Psoas muscle (tissue), 8 donors: ENCODE results near the gene TLE7. TPM values are rescaled to one million over a fixed set of nuclear protein-coding genes. Genes with fewer than 3 reads are reported as not detected.

Source experiments
- ATAC-seq, 4 donors: fragments of 200-7000 bp; cut with Tn5 transposase; one replicate each; pipeline ENCODE4 v1.9.1; 2020; ENCODE audit warnings: moderate library complexity in 3 of 4, mild to moderate bottlenecking in 2 of 4
- DNase-seq, 2 donors: peaks; one replicate each; pipeline ENCODE4 v3.0.0-alpha.2; 2020
- H3K27ac ChIP-seq: fragments of 200-600 bp; one replicate; pipeline ENCODE4 v1.8.0; 2022
- H3K27me3 ChIP-seq, 3 donors: fragments of 200-600 bp in 1 of 3; one replicate each; pipeline versions ENCODE4 v1.6.1 to v1.8.0; 2013 to 2022; ENCODE audit warnings: low read length in 2 of 3, mild to moderate bottlenecking in 2 of 3, moderate library complexity in 1 of 3; ENCODE audit not compliant: insufficient read depth in 3 of 3
- H3K36me3 ChIP-seq, 2 donors: fragments of 200-600 bp in 1 of 2; one replicate each; pipeline versions ENCODE4 v1.6.1 to v1.8.0; 2013 to 2022; ENCODE audit warnings: low read depth in 1 of 2, mild to moderate bottlenecking in 1 of 2, moderate library complexity in 1 of 2; ENCODE audit not compliant: insufficient read depth in 1 of 2
- H3K4me1 ChIP-seq: fragments of 200-600 bp; one replicate; pipeline ENCODE4 v1.8.0; 2022
- H3K4me3 ChIP-seq: fragments of 200-600 bp; one replicate; pipeline ENCODE4 v1.8.0; 2022; ENCODE audit warnings: mild to moderate bottlenecking
- H3K9me3 ChIP-seq: fragments of 200-600 bp; one replicate; pipeline ENCODE4 v1.8.0; 2022
- WGBS, 3 donors: extraction: QIAGEN DNeasy Blood & Tissue Kit; methylation state at CpG; one replicate each; pipeline versions ENCODE4 v1.1.6 to v1.1.7; 2013; 5-methylcytosine and 5-hydroxymethylcytosine counted together
- intact Hi-C, 2 donors: fragments of 100-400 bp; cut with DNase I; formaldehyde crosslinking; loops; one replicate each; pipeline versions ENCODE4 v1.11.0 to v1.14.2; 2022
- polyA plus RNA-seq, 3 donors: library from polyadenylated mRNA; stranded (reverse); fragments of 200-250 nt; gene quantifications; one replicate each; pipeline ENCODE4 v1.2.3, GENCODE V29; 2013
- total RNA-seq, 4 donors: library from RNA; stranded (reverse); fragmentation: NEBNext Ultra II Directional in 2 of 4; extraction: Animal tissue kit (Norgen Biotek cat#: 25700) in 2 of 4; gene quantifications; one replicate each; pipeline versions ENCODE4 v1.2.1 to v1.2.4, GENCODE V29; 2021 to 2023
- TF ChIP-seq, protein P1 (sequence below): fragments of 200-600 bp; IDR thresholded peaks from one replicate; pipeline ENCODE4 v1.8.0; 2022; ENCODE audit warnings: antibody characterized with exemption
- donor health status: healthy with polysubstance abuse.
- donor health status: DM: no; HTN: no; CAD: no; lungs with moderate emphysema.
- donor health status: Bipolar disorder and iron deficiency.
- donor health status: healthy.
- donor health status: DM: yes; HTN: yes; CAD: no.
- donor health status: DM: no; HTN: no; CAD: no.
- donor health status: DM: no; HTN: no; CAD: no.
- donor health status: DM: yes; HTN: yes; CAD: no.

Gene TLE7
- total and polyA plus RNA-seq, 7 donors = not detected

DNA sequence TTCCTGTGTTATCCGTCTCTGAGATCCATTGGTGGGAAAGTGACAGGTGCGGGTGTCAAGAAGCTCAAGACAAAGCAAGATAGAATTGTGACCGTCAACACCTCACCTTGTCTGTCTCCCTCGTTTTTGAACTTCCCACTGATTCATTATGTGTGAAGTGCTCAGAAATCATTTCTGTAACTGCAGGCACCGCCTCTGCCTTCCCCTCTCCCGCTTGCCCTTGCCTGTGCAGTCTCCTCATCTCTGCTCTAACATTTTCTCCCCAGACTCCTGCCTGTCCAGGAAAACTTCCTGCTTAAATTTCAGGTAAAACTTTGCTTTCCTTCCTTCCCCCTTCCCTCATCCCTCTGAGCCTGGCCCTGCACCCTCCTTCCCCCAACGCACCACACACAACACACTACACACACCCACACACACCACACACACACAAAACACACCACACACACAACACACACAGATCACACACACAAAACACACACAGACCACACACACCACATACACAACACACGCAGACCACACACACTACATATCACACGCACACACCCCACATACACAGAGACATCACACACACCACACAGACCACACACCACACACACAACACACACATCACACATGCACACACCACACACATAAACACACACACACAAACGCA, 57.7 kb downstream of the TLE7 start:
- 54 to 64% (median 61%) methylated on average over 10 of the region's 10 CpGs for WGBS, 3 donors
- H3K27me3 ChIP-seq = peaks cover 1 to 24% (median 3%) of the 10 kb centered on the region in 3 donors
- intact Hi-C loops = no loop called here

GRCh38 chr16:71383054-71383773, 58.6 kb downstream of the TLE7 start:
- TF ChIP-seq, protein P1, sequence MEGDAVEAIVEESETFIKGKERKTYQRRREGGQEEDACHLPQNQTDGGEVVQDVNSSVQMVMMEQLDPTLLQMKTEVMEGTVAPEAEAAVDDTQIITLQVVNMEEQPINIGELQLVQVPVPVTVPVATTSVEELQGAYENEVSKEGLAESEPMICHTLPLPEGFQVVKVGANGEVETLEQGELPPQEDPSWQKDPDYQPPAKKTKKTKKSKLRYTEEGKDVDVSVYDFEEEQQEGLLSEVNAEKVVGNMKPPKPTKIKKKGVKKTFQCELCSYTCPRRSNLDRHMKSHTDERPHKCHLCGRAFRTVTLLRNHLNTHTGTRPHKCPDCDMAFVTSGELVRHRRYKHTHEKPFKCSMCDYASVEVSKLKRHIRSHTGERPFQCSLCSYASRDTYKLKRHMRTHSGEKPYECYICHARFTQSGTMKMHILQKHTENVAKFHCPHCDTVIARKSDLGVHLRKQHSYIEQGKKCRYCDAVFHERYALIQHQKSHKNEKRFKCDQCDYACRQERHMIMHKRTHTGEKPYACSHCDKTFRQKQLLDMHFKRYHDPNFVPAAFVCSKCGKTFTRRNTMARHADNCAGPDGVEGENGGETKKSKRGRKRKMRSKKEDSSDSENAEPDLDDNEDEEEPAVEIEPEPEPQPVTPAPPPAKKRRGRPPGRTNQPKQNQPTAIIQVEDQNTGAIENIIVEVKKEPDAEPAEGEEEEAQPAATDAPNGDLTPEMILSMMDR = no peak
- intact Hi-C loops = no loop called here
- 51 to 54% (median 52%) methylated on average over 11 of the region's 11 CpGs for WGBS, 3 donors
- DNase-seq (no peak), ATAC-seq (no peak)
- Histone ChIP-seq H3K4me1 (no peaks in the 10 kb centered on the region), H3K36me3 (no peaks in the 10 kb centered on the region), H3K27me3 (peaks cover 1 to 17% (median 3%) of the 10 kb centered on the region in 3 donors), H3K4me3 (no peak overlapping the region), H3K9me3 (no peaks in the 10 kb centered on the region), H3K27ac (no peak overlapping the region)

More for the DNA sequence above, 57.7 kb downstream of the TLE7 start:
- TF ChIP-seq, protein P1 = no peak
- Histone ChIP-seq H3K4me1 (no peaks in the 10 kb centered on the region), H3K4me3 (no peak overlapping the region), H3K9me3 (no peaks in the 10 kb centered on the region), H3K36me3 (no peaks in the 10 kb centered on the region), H3K27ac (no peak overlapping the region)
- no peak for DNase-seq
- ATAC-seq = no peak

- no peaks in the 10 kb centered on the region for H3K4me1 ChIP-seq
- DNase-seq (no peak), ATAC-seq (no peak)
- WGBS, 3 donors = 55 to 75% (median 72%) methylated on average over 6 of the region's 6 CpGs
- TF ChIP-seq, protein P1 = no peak
- H3K27ac ChIP-seq = no peak overlapping the region
- H3K4me3 ChIP-seq = no peak overlapping the region
- no peaks in the 10 kb centered on the region for H3K9me3 ChIP-seq
- peaks cover 0 to 6% (median 3%) of the 10 kb centered on the region in 3 donors for H3K27me3 ChIP-seq
- intact Hi-C loops = no loop called here
- no peaks in the 10 kb centered on the region for H3K36me3 ChIP-seq
Observed at GRCh38 chr16:71380831-71381230, 61.0 kb downstream of the TLE7 start.

Other genes with a start within 250 kb of the TLE7 start
- under 1 TPM in 3 of 4 donors, not detected in 1; 0.21 to 0.85 (median 0.37) TPM for gene HYDIN, start 211.3 kb downstream of the TLE7 start, total RNA-seq
- gene HYDIN, start 211.3 kb downstream of the TLE7 start, polyA plus RNA-seq = under 1 TPM in 1 of 3 donors, not detected in 2; 0.16 TPM
- gene CMTR2, start 152.7 kb downstream of the TLE7 start, total RNA-seq = 10 to 100 TPM in 2 of 4 donors, 1 to 10 TPM in 2; 8.4 to 12.8 (median 9.7) TPM
- gene CMTR2, start 152.7 kb downstream of the TLE7 start, polyA plus RNA-seq = 10 to 100 TPM in 1 of 3 donors, 1 to 10 TPM in 2; 4.3 to 15.8 (median 9.1) TPM
- under 1 TPM in 2 of 4 donors, not detected in 2; 0.34 to 0.50 TPM for gene CALB2, start 83.3 kb downstream of the TLE7 start, total RNA-seq
- gene CALB2, start 83.3 kb downstream of the TLE7 start, polyA plus RNA-seq = under 1 TPM; 0.16 to 0.61 (median 0.52) TPM
- 1 to 10 TPM; 3.8 to 7.2 (median 5.4) TPM for gene ZNF23, start 20.2 kb upstream of the TLE7 start, total RNA-seq
- 1 to 10 TPM; 4.8 to 9.3 (median 6.1) TPM for gene ZNF23, start 20.2 kb upstream of the TLE7 start, polyA plus RNA-seq
- 1 to 10 TPM; 1.2 to 2.2 (median 1.7) TPM for gene ZNF19, start 47.3 kb upstream of the TLE7 start, total RNA-seq
- 1 to 10 TPM in 2 of 3 donors, under 1 TPM in 1; 0.92 to 1.2 (median 1.2) TPM for gene ZNF19, start 47.3 kb upstream of the TLE7 start, polyA plus RNA-seq
- not detected for gene CHST4, start 84.4 kb upstream of the TLE7 start, total RNA-seq
- gene CHST4, start 84.4 kb upstream of the TLE7 start, polyA plus RNA-seq = not detected
- under 1 TPM in 2 of 4 donors, not detected in 2; 0.17 to 0.26 TPM for gene TAT, start 135.0 kb upstream of the TLE7 start, total RNA-seq
- gene TAT, start 135.0 kb upstream of the TLE7 start, polyA plus RNA-seq = not detected
- gene MARVELD3, start 184.1 kb upstream of the TLE7 start, total RNA-seq = not detected
- gene MARVELD3, start 184.1 kb upstream of the TLE7 start, polyA plus RNA-seq = under 1 TPM in 2 of 3 donors, not detected in 1; 0.01 to 0.10 TPM